Testis (tissue), 2 donors: ENCODE results near the gene CMTM2.
"Not testable (repeated sequence)": the region's sequence is repeated elsewhere in the genome, so short reads cannot be mapped to it uniquely, and the experiment has no call there.

Experiments
- POLR2A ChIP-seq: fragments of 450-650 bp; IDR thresholded peaks from one replicate; pipeline ENCODE4 v1.6.1; 2017; ENCODE audit warnings: antibody characterized with exemption, mild to moderate bottlenecking, moderate library complexity
- TF ChIP-seq, protein P1 (sequence below), 3 experiments: fragments of 450-650 bp in 2 of 3; fragments of 200-600 bp in 1 of 3; sonication (generic) in 1 of 3; IDR thresholded peaks; one replicate each; pipeline ENCODE4 v1.5.1; 2016 to 2019; ENCODE audit warnings: antibody characterized with exemption in 3 of 3, mild to moderate bottlenecking in 2 of 3, moderate library complexity in 1 of 3

- TF ChIP-seq, protein P1, sequence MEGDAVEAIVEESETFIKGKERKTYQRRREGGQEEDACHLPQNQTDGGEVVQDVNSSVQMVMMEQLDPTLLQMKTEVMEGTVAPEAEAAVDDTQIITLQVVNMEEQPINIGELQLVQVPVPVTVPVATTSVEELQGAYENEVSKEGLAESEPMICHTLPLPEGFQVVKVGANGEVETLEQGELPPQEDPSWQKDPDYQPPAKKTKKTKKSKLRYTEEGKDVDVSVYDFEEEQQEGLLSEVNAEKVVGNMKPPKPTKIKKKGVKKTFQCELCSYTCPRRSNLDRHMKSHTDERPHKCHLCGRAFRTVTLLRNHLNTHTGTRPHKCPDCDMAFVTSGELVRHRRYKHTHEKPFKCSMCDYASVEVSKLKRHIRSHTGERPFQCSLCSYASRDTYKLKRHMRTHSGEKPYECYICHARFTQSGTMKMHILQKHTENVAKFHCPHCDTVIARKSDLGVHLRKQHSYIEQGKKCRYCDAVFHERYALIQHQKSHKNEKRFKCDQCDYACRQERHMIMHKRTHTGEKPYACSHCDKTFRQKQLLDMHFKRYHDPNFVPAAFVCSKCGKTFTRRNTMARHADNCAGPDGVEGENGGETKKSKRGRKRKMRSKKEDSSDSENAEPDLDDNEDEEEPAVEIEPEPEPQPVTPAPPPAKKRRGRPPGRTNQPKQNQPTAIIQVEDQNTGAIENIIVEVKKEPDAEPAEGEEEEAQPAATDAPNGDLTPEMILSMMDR (IDR thresholded peaks at IDR 0.05), result not testable (repeated sequence)
- TF ChIP-seq POLR2A, result not testable (repeated sequence)
Measured at GRCh38 chr16:66627611-66628378, 48.5 kb downstream of the CMTM2 start.
